DMS79 (cell line): ENCODE measurements around the gene DIAPH2.
"Not testable (repeated sequence)": the region's sequence is repeated elsewhere in the genome, so short reads cannot be mapped to it uniquely, and the experiment has no call there.

Experiments used
- DNase-seq: peaks from one replicate; lab custom pipeline; 2025; lab: John Stamatoyannopoulos, UW

The DIAPH2 gene

DNA sequence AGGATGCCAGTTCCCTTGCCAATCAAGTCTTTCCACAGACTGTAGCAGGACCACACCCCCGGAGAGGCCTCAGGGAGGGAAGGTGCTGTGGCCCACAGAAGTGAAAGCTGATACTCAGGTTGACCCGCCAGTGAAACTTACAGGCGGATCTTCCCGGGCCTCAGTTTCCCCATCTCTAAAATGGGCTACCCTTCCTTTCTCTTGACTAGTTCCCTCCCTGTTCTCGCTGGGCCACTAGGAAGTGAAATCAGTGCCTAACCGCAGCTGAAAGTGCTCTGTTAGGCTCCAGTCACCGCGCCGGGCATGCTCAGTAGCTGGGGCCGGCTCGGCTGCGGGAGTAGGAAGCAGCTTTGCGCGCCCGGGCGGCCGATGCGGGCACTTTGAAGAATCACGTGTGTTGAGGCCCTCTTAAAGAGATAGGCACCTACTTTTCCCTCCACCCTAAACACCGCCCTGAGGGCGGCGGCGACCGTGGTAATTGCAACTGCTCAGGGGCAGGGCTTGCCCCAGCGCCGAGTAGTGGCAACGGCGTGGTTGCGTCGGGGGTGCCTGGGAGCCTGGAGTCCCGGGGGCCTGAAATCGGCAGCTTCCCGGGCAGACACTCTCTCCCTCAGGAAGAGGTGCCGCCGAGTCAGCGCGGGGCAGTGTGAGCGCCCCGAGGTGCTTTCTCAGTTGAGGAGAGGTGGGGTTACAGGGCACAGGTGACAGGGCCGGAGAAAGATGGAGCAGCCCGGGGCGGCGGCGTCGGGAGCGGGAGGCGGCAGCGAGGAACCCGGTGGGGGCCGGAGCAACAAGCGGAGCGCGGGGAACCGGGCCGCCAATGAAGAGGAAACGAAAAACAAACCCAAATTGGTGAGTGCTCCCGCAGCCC lies at the start of gene DIAPH2:
Gene DIAPH2 (plus strand): TSS at position 504 of the 871 bp plus-strand sequence.
- no peak for DNase-seq

DNA sequence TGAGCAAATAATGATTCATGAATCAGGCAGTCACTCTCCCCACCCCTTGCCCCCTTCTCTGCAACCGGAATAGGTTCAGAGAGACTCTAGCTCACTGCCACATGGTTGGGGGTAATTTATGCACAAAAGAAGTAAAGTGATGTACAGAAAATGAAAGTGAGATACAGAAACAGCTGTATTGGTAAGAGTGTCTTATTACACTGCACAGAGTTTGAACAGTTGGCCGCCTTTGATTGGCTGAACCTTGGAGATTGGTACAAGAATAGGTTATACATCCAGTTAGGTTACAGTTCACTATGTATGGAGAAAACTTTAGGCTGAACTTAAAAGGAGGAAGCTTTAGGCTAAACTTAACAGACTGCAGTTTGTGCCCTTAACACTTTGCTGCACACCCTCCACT lies 34.6 kb upstream of the DIAPH2 start:
- no peak for DNase-seq

DNA sequence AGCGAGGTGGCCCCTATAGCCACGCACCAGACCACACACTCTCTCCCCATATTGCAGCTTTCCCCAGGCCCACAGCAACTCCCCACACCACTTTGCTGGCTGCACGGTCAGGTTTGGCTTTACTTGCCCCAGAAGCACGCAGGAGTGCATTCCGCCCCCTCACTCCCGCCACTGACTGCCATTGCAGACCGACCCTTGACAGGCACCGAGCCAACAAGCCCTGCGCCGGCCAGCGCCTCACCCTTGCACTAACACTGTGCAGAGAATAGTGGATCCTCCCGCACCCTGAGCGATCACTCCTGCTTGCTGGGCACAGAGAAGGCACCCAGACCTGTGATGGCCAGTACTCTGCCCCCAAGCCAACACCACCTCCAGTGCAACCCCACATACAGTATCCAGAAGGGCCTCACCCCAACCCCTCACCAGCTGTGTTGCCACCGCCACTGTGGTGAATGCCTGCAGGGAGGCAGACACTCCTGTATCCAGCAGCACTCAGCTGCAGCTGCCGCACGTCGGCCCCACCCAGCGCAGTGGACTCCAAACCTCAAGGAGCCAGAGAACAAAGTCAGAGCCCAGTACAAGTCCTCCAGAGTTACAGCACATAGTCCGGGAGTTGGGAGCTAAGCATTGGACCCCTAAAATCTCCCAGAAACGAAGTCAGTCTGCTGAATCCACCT lies 28.6 kb upstream of the DIAPH2 start:
- no peak for DNase-seq

DNA sequence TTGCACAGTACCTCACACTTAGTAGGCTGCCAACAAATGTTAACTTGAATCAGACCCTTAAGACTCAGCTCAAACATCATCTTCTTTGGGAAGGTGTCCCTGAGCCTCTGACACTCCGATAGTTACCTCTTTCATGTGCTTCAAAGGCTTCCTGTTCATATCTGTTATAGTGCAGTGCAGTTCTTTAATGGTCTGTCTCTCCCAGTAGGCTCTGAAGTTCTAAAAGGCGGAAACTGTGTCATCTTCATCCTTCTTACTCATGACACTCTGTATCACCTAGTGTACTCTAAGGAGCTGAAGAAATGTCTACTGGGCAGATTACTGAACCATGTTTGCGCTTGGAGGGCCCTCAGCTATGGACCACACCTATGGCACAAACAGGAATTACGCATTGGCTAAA lies 2.1 kb upstream of the DIAPH2 start:
- DNase-seq = no peak

DNA sequence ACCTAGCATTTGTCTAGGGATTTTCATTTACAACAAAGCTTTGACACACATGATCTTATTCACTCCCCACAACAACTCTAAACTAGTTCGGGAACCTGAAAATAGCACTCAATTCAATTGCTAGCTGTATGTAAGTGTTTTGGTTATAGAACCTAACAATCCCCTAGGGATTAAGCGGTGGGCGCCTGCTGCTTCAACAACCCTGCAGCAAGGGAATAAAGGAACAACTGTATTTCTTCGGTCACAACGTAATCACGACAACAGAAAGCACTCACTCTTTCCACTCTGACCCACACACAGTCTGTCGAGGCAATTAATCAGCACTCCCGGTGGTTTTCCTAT lies 674 bp upstream of the DIAPH2 start:
- DNase-seq = no peak

DNA sequence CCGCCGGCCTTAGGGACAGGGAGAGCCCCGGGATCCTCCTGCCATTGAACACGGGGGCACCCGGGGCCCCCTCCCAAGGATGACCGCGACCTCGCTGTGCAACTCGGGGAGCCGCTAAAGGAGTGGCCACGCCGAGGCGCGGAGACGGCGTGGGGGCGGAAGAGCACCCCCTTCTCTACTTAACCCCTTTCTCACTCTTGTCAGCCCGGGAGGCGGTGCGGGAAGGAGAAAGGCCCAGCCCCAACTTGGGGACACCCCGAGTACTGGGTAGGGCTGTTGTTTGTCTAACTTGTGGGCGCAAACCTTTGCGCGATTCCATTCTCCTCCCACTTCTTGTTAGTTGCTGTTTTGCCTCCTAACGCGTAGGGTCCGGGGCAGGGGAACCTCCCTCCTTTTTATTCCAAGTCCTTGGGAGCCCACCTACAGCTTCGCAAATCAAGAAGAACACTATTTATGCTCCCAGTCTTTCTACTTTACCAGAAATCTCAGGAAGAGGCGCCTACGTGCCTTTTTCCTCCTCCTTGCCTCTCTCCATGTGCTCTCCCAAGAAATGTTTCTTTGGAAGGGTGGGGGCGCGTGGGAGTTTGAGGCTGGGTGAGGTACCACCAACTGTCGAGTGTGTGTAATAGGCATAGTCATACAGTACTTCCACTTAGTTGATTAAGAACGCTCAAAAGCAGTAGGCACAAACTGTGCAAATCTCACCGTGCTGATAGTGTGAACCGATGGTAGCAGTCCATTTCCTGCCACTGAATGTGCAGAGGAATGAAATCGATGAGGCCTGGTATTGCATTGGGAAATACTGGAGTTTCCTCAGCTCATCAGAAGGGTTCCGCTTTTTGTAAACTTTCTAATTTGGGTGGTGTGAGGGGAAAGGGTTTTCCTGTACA lies 813 bp downstream of the DIAPH2 start:
- DNase-seq = no peak

DNA sequence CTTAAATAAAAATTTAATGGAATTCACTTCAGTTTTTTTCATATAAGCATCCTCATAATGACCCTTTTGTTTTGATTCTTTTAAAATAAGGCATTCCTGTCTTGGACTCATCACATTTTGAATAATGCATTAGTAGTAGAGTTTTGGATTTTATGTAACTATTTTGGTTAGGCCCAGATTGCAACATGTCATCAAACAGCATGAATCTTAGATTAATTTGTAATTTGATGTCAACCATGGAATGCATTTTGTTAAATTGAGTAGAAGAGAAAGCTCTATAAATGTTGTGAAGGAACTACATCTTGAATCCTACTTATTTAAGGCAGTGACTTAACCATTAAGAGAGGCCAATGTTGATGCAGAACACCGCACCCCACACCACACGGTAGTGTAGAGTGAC lies 3.1 kb downstream of the DIAPH2 start:
- no peak for DNase-seq

DNA sequence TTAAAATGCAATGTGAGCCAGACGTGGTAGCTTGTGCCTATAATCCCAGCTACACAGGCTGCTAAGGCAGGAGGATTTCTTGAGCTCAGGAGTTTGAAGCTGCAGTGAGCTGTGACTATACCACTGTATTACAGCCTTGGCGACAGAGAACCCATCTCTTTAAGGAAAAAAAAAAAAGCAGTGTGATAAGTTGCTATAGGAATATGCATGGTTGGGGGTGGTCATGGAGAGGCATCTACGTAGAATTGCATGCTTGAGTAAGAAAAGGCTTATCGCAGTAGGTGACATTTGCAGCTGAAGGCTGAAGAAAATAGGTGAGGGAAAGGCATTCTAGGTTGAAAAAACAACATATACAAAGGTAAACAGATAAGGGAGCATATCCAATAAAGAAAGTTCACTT lies 4.1 kb downstream of the DIAPH2 start:
- DNase-seq = no peak

DNA sequence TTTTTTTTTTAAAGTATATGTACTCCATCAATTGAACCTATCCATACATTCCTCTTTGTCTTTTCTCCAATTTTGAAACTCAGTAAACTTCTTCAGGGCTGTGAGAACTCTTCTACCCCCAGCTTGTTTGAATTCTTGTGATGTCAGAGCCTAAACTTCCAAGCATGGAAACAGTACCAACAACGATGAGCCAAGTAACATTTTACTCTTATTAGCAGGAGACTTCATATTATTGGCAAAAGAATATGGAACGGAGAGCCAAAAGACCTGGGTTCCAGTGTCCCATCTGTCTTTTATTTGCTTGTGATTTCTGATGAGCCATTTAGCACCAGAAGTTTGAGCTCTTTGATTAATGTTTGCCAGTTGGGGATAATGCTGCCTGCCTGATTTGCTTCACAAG lies 5.3 kb downstream of the DIAPH2 start:
- DNase-seq = no peak

DNA sequence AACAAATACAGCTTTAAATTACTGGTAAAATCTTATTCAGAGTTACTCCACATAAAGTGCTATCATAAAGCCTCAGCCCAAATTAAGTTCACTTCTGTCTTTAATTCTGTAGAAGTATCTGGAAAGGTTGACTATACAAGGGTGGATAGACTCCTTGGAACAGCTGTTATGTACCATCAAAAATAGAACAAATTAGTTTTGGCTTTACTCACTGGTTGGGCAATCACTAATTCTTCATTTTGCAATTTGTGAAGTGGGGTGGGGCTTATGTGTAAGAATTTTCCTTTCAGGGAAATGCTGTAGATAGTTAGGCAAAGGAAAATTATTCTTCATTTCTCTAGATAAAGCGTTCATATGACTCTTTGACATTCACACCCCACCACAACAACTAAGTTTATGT lies 7.8 kb downstream of the DIAPH2 start:
- no peak for DNase-seq

DNA sequence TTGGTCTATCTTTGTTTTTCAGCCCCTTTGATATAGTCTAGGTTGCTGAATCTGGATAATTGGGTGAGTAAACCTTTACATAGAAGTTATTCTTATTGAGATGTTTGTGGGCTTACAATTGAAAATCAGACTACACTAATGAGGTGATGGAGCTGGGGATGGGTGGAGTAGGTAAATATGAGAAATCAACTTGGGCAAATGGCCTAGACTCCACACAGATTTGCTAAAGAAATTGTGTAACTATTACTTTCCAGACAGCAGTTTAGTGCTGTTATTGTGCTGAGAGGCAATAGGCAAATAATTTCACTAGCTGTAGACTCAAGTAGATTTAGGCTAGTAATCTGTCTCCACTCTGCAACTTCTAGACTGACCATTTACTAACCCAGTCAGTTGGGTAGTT lies 8.2 kb downstream of the DIAPH2 start:
- DNase-seq = no peak

DNA sequence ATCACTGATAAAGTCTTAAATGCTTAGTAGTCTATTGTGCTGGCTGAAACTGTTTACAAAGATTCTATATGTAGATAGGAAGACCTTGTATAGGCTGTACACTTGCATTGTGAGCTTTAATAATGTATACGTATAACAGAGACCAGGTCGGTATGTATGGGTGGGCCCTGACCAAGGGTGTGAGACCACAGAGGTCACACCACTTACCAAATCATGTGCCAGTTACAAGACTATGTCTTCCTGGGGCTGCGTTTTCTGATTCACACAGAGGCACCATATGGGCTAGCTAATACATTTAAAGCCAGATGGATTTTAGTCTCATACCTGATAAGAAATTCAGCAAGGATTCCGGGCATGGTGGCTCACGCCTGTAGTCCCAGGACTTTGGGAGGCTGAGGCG lies 8.8 kb downstream of the DIAPH2 start:
- no peak for DNase-seq

DNA sequence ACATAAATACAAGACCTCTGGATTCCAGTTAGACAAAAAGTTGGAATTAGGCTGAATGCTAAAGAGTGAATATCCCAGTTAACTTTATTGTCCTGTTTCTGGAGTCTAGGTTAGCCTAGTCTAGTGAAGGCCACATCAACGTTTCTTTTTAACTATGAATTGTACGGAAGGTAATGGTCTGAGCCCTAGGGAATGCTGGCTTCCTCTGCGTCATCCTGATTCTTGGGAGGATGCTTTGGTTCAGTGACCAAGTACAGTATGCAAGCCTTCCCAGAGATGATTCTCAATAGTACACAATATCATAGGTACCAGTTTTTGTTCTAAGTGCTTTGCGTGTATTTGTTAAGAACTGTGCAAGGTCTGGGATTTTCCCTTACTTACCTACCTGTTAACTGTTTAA lies 11.8 kb downstream of the DIAPH2 start:
- DNase-seq = no peak

DNA sequence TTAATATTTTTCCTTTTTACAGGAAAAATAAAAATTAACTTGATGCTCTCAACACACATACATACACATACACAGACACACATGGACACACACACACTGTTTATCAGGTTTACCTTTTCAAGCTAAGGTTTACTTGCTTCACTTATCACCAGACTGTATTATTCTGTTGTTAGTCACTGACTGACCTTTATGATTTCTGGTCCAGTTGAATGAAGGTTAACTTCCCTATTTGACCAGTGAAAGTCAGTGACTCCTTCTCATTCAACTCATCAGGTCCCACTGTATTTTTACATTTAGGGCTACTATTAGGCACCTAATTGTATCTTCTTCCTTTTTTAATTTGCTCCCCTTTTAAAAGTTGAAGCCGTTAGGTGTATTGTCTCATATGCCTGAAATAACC lies 16.0 kb downstream of the DIAPH2 start:
- DNase-seq = no peak

DNA sequence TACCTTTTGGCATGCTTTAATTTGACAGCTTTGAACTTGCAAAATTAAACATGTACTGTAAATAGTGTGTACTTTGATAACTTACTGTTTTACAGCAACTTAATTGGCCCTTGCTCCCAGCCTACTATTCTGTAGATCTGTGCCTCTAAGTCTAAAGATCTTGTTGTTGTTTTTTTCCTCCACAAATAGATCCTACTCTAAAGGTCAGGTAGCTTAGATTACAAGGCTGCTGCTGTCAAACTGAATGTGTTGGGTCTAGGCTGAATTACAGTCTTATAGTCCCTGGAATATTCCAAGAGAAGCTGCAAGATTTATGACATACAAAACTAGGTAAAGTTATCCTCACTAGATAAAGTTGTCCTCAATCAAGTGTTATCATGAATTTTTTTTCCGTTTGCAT lies 18.7 kb downstream of the DIAPH2 start:
- no peak for DNase-seq

DNA sequence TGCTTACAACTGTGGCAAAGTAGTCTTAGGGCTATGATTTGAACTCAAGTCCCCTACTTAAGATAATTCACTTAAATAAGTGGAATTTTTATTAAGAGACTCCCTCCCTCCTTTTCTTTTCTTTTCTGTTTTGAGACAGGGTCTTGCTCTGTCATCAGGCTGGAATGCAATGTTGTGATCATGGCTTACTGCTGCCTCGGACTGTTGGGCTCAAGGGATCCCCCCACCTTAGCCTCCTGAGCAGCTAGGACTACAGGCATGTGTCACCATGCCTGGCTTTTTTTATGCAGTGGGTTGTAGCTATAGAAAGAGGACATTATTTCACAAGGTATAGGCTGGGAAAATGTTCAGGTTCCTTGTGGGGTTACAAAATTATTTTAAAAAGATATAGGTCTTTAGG lies 19.2 kb downstream of the DIAPH2 start:
- DNase-seq = no peak

DNA sequence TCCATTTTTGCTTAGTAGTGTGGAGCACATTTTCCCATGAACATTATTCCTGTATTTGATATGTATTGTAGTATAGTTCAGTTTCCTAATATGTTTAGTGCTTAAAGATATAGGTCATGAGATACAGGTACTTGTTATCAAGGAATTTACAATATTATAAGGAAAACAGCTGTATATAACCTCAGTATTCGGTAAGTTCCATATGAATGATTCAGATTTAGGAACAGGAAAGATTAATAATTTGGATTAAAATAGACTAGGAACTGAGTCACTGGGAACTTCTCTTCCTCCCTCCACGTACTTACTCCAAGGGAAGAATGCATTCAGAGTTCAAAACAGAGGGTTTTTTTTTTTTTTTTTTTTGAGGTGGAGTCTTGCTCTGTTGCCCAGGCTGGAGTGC lies 20.0 kb downstream of the DIAPH2 start:
- DNase-seq = no peak

DNA sequence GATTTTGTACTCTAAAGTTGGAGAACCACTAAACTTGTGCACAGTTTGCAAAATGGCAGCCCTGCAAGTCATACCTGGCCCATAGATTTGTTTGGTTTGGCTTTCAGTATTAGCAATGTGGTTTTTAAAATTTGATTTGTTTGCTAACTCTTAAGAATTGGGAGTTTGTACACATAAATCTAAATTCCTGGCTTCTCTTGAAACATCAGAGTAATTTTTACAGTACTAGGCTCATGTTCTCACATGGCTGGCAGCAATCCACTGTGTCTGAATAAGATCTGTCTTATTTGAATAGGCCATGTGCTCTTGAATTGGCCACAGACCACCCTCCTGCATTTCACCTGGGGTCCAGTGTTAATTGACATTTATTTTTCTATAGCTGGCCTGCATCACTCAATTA lies 21.3 kb downstream of the DIAPH2 start:
- DNase-seq = no peak

DNA sequence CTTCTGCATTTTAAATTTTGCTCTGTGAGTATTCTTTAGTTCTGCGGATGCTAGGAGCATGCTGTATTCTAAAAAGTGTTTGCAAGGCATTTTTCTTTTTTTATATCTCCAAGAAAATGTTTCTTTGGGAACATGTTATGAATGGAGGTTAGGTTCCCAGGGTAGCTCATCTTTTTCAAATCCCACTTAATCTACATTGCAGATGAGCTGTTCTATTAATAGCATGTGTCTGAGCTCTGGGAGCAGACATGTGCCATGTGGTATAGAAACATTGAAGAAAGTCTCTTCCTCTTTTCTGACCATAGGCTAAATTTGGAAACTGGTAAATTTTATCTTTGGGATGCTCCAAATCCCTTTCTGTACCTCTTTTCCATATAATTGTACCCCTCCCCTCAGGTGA lies 23.2 kb downstream of the DIAPH2 start:
- DNase-seq = no peak

DNA sequence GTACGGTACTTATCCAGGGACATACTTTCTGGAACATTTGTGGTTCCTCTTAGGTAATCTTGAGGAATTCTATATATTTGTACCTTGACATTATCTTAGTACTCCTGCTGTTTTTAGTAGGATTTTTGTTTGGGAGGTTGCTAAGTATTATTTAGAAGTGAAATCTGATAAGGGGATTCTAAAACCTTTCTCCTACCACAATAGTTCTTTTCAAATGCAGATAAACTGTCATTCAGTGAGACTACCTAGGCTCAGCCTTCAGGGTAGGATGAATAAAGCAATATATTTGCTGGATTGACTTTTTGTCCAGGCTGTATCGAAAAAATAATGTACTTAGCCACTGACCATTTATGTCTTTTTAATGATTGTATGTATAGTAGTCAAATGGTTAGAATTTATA lies 25.4 kb downstream of the DIAPH2 start:
- DNase-seq = no peak

DNA sequence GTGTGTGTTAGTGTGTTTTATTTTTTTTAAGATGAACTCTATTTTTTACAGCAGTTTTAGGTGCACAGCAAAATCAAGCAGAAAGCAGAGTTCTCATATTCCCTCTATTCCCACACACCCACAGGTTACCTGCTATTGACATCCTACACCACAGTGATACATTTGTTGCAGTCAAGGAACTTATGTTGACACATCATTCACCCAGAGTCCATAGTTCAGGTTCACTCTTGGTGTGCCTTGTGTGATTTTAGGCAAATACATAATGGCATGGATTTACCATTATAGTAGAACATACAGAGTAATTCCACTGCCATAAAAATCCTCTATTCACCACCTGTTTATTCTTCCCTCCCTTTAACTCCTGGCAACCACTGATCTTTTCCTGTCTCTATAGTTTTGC lies 28.7 kb downstream of the DIAPH2 start:
- no peak for DNase-seq

DNA sequence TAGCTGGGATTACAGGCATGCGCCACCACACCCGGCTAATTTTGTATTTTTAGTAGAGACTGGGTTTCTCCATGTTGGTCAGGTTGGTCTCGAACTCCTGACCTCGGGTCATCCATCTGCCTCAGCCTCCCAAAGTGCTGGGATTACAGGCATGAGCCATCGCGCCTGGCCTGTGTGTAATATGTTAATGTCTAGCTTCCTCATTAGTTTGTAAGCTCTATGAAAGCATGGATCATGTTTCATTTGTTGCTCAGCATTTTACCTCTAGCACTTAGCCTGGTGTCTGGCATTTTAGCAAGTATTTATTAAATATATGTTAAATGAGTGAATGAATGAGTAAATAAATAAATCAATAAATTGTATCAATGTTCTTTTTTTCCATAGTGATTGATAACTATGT lies 29.8 kb downstream of the DIAPH2 start:
- not testable (repeated sequence) for DNase-seq

DNA sequence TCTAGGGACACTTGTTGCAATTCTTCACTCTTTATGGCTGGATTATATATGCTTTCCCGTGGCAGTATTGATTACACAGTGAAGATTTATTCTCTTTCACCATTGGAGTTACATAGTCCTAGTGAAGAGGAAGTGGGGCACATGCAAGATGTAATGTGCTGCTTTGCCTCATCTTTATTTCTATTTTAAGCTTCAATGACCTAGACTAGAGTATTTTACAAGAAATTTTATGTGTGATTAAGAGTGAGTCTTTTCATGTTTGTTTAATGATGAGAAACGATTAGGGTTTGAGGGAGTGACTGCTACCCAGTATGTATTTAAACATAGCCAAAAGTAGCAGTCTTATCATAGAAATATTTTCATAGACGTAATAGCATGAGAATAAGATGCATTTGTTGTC lies 30.8 kb downstream of the DIAPH2 start:
- no peak for DNase-seq
